ENCODE measurements around the gene RNF207.

The RNF207 gene

GRCh38 chr1:6265151-6265550, 59.2 kb downstream of the RNF207 start:
- TF ChIP-seq CTCF (IDR thresholded peaks at IDR 0.05; ENCODE audit: borderline replicate concordance, insufficient read depth, low read depth, low read length), result no peak
- no peak overlapping the region for H3K4me3 ChIP-seq (ENCODE audit: low read depth, low read length)

GRCh38 chr1:6266641-6267040, 60.7 kb downstream of the RNF207 start:
- no peak for TF ChIP-seq CTCF (IDR thresholded peaks at IDR 0.05; ENCODE audit: borderline replicate concordance, insufficient read depth, low read depth, low read length)
- no peak overlapping the region for H3K4me3 ChIP-seq (ENCODE audit: low read depth, low read length)

GRCh38 chr1:6267686-6268322, 61.9 kb downstream of the RNF207 start:
- H3K4me3 ChIP-seq (ENCODE audit: low read depth, low read length), result no peak overlapping the region
- TF ChIP-seq CTCF (IDR thresholded peaks at IDR 0.05; ENCODE audit: borderline replicate concordance, insufficient read depth, low read depth, low read length), result no peak

- TF ChIP-seq CTCF (IDR thresholded peaks at IDR 0.05; ENCODE audit: borderline replicate concordance, insufficient read depth, low read depth, low read length), result no peak
- no peak overlapping the region for H3K4me3 ChIP-seq (ENCODE audit: low read depth, low read length)
Measured at GRCh38 chr1:6268415-6268814, 62.5 kb downstream of the RNF207 start.

GRCh38 chr1:6269296-6269695, 63.4 kb downstream of the RNF207 start:
- H3K4me3 ChIP-seq (ENCODE audit: low read depth, low read length), result no peak overlapping the region
- TF ChIP-seq CTCF (IDR thresholded peaks at IDR 0.05; ENCODE audit: borderline replicate concordance, insufficient read depth, low read depth, low read length), result no peak

GRCh38 chr1:6269720-6270400, 63.9 kb downstream of the RNF207 start:
- no peak overlapping the region for H3K4me3 ChIP-seq (ENCODE audit: low read depth, low read length)
- TF ChIP-seq CTCF (IDR thresholded peaks at IDR 0.05; ENCODE audit: borderline replicate concordance, insufficient read depth, low read depth, low read length), result no peak

GRCh38 chr1:6270401-6270800, 64.5 kb downstream of the RNF207 start:
- no peak overlapping the region for H3K4me3 ChIP-seq (ENCODE audit: low read depth, low read length)
- TF ChIP-seq CTCF (IDR thresholded peaks at IDR 0.05; ENCODE audit: borderline replicate concordance, insufficient read depth, low read depth, low read length), result no peak
